Measurements from ENCODE around the gene ANOS1.

The ANOS1 gene

DNA sequence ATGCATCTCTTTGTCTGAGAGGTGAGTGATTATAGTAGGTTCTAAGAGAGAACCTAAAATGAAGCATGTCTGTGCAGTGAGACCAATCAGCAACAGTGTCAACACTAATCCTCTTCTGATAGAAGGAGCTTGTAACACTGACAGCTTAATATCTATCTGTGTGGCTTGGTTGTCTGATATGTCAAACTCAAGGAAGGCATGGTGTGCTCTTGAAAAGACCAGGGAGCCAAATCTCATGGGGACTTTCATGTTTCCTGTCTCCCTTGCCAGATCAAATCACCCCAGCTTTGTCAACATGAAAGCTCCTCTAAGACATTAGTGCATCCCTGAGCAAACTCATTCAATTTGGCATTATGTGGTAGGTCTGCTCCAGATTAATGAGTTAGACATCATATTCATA lies 95.4 kb downstream of the ANOS1 start:
- TF ChIP-seq, protein P1, sequence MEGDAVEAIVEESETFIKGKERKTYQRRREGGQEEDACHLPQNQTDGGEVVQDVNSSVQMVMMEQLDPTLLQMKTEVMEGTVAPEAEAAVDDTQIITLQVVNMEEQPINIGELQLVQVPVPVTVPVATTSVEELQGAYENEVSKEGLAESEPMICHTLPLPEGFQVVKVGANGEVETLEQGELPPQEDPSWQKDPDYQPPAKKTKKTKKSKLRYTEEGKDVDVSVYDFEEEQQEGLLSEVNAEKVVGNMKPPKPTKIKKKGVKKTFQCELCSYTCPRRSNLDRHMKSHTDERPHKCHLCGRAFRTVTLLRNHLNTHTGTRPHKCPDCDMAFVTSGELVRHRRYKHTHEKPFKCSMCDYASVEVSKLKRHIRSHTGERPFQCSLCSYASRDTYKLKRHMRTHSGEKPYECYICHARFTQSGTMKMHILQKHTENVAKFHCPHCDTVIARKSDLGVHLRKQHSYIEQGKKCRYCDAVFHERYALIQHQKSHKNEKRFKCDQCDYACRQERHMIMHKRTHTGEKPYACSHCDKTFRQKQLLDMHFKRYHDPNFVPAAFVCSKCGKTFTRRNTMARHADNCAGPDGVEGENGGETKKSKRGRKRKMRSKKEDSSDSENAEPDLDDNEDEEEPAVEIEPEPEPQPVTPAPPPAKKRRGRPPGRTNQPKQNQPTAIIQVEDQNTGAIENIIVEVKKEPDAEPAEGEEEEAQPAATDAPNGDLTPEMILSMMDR (IDR thresholded peaks at IDR 0.05): no peak
- no peak for DNase-seq (ENCODE audit: low spot score)
- no peak overlapping the region for H3K27ac ChIP-seq
- no peak overlapping the region for H3K4me3 ChIP-seq

DNA sequence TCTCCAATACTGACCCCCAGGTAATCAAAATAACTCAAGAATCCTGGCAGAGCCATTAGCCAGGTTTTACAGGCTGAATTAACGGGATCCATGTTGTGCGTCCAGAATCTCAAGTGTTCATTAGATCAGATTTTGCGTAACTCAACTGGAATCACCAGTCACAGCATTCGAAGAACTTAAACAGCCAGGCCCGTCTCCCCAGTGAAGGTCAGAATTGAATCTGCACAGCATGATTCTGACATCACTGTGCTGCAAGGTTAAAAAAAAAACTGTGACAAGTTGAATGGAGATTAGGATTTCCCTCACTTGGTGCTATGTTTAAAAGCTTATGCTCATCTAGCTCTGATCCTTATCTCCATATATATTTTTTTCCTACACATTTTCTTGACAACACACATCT lies 96.1 kb downstream of the ANOS1 start:
- Histone ChIP-seq H3K27ac (no peak overlapping the region), H3K4me3 (no peak overlapping the region)
- TF ChIP-seq, protein P1 (IDR thresholded peaks at IDR 0.05): no peak
- no peak for DNase-seq (ENCODE audit: low spot score)

DNA sequence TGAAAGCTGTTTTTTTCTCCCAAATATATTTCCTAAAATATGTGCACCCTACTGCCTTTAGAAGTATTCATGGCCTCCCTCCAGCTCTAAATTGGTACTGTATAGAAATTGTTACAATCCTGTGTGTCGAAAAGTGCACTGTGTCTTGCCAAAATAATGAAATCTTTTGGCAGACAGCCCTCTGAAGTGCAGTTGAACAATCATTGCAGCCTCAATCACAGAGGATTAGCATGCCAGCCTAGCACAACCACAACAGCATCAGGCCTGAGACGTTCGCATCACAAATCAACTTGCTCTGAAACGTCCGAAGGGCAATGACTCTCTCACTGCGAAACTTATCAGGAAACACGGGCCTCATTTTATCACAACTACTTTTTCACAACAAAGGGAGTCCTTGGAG lies 99.0 kb downstream of the ANOS1 start:
- no peak overlapping the region for H3K27ac ChIP-seq
- TF ChIP-seq, protein P1 (IDR thresholded peaks at IDR 0.05): no peak
- no peak for DNase-seq (ENCODE audit: low spot score)
- no peak overlapping the region for H3K4me3 ChIP-seq

DNA sequence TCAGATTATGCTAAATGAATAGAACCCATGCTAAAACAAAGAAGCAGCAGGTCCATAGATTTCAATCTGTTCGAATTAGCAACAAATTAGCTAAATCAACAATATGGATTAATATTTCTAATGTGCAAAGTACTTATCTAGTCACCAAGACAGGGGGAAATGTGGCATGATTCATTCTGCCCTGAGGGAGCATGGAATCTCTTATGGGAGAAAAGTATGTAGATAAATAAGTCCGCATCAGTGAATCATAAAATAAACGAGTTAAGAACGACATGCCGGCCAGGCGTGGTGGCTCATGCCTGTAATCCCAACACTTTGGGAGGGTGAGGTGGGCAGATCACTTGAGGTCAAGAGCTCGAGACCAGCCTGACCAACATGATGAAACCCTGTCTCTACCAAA lies 102.1 kb downstream of the ANOS1 start:
- TF ChIP-seq, protein P1 (IDR thresholded peaks at IDR 0.05): no peak
- no peak for DNase-seq (ENCODE audit: low spot score)
- Histone ChIP-seq H3K4me3 (no peak overlapping the region), H3K27ac (no peak overlapping the region)

DNA sequence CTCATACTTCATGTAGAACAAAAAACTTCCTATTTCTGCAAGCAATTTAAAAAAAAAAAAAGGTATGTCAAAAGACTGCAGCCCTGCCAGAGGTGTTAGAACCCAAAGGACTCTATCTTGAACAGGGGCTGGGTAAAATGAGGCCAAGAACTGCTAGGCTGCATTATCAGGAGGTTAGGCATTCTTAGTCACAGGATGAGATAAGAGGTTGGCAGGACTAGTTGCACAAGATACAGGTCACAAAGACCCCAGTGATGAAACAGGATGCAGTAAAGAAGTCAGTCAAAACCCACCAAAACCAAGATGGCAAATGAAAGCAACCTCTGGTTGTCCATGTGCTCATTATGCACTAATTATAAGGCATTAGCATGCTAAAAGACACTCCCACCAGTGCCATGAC lies 104.1 kb downstream of the ANOS1 start:
- TF ChIP-seq, protein P1 (IDR thresholded peaks at IDR 0.05): no peak
- DNase-seq (ENCODE audit: low spot score): no peak

DNA sequence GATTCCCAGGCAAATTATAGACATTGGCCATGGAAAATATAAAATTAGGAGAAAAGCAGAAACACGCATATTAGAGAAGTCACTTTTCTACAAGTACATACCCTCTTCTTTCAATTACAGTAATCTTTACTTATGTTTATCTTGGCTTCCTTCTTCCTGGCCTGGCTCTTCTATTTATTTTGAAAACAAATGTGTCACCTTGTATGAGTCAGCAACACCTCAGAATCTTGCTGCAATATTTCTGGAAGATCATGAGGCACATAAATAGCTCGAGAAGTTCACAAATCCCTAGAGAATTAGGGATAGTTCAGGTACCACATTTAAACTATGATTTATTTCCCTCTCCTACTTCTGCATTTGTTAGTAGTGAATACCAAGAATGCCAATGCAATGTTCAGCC lies 124.6 kb downstream of the ANOS1 start:
- Histone ChIP-seq H3K27ac (no peak overlapping the region), H3K4me3 (no peak overlapping the region)
- TF ChIP-seq, protein P1 (IDR thresholded peaks at IDR 0.05): no peak
- DNase-seq (ENCODE audit: low spot score): no peak

More for the DNA sequence above, 104.1 kb downstream of the ANOS1 start:
- Histone ChIP-seq H3K27ac (no peak overlapping the region), H3K4me3 (no peak overlapping the region)

DNA sequence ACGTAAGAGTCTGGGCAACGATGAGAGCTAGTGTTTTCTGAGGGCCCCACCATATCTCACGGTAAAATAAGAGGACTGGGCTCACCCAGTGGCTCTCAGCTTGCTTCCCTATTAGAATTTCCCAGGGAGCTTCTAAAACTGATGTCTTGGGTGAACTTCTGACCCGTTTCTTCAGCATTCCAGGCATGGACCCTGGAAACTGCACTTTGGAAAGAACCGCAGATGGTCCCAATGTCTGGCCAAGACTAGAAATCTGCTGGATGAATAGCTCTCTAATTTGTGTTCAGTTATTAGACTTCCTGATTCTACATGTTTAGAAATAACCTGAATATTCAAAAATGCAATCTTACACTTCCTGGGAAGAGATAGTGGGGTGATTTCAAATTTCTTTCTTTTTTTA lies 127.8 kb downstream of the ANOS1 start:
- TF ChIP-seq, protein P1 (IDR thresholded peaks at IDR 0.05): no peak
- H3K4me3 ChIP-seq: no peak overlapping the region
- no peak overlapping the region for H3K27ac ChIP-seq
- no peak for DNase-seq (ENCODE audit: low spot score)

Measured in coronary artery (tissue), 2 donors.